H1 (cell line): ENCODE results near the gene RPS28.
A peak's percentile ranks its signal among the peaks of the same experiment; 100 is the strongest.

Experiments
- BRCA1 ChIP-seq: IDR thresholded peaks from 2 replicates; pipeline ENCODE4 v1.6.1; 2012; ENCODE audit warnings: low read depth, low read length, improper control_type of control experiment
- EP300 ChIP-seq, 2 experiments: IDR thresholded peaks; 1 replicate in 1 of 2; 2 replicates in 1 of 2; pipeline ENCODE4 v1.6.1; 2011 to 2012; ENCODE audit warnings: low read depth in 2 of 2, low read length in 2 of 2, mild to moderate bottlenecking in 2 of 2, borderline replicate concordance in 1 of 2, inconsistent platforms in 1 of 2, moderate library complexity in 1 of 2
- EZH2 ChIP-seq: fragments of 200-600 bp; sonication (generic); IDR thresholded peaks from 2 replicates; pipeline ENCODE4 v1.7.1; 2012; ENCODE audit warnings: low read depth, mild to moderate bottlenecking, moderate library complexity, low read length, inconsistent platforms; ENCODE audit not compliant: severe bottlenecking
- KDM4A ChIP-seq: IDR thresholded peaks from one replicate; pipeline ENCODE4 v1.7.1; 2012; ENCODE audit warnings: low read depth, mild to moderate bottlenecking, moderate library complexity, low read length, inconsistent platforms; ENCODE audit not compliant: severe bottlenecking
- MAFK ChIP-seq: IDR thresholded peaks from 2 replicates; pipeline ENCODE4 v1.6.1; 2012; ENCODE audit warnings: low read depth, mild to moderate bottlenecking, improper control_type of control experiment, low read length
- POLR2A ChIP-seq, 2 experiments: IDR thresholded peaks; 1 replicate in 1 of 2; 2 replicates in 1 of 2; pipeline ENCODE4 v1.6.1; 2011; ENCODE audit warnings: low read depth in 2 of 2, low read length in 2 of 2, mild to moderate bottlenecking in 2 of 2; ENCODE audit errors: control extremely low read depth in 1 of 2
- RBBP5 ChIP-seq: IDR thresholded peaks from 2 replicates; pipeline ENCODE4 v1.7.1; 2012; ENCODE audit warnings: low read depth, mild to moderate bottlenecking, inconsistent platforms, low read length, moderate library complexity, borderline replicate concordance
- RFX5 ChIP-seq: IDR thresholded peaks from 2 replicates; pipeline ENCODE4 v1.6.1; 2011; ENCODE audit warnings: low read depth, low read length, improper control_type of control experiment, borderline replicate concordance
- RNF2 ChIP-seq: fragments of 200-900, 300-1000 bp; sonication (generic); IDR thresholded peaks from 2 replicates; pipeline ENCODE4 v1.7.1; 2016; ENCODE audit warnings: borderline replicate concordance, low read depth, mild to moderate bottlenecking, antibody characterized with exemption, low read length; ENCODE audit not compliant: poor library complexity, severe bottlenecking; ENCODE audit errors: missing control alignments
- SRF ChIP-seq: IDR thresholded peaks from 2 replicates; pipeline ENCODE4 v1.6.1; 2011; ENCODE audit warnings: mild to moderate bottlenecking, low read depth, low read length, moderate library complexity
- TEAD4 ChIP-seq: IDR thresholded peaks from 2 replicates; pipeline ENCODE4 v1.6.1; 2012; ENCODE audit warnings: low read depth, low read length, inconsistent platforms, mixed read lengths
- TF ChIP-seq, protein P1 (sequence below), 3 experiments: IDR thresholded peaks; 1 replicate in 2 of 3; 2 replicates in 1 of 3; pipeline versions ENCODE4 v1.5.1 to v1.6.1; 2011; ENCODE audit warnings: low read length in 3 of 3, mild to moderate bottlenecking in 3 of 3, inconsistent platforms in 2 of 3, low read depth in 1 of 3, moderate library complexity in 1 of 3; ENCODE audit not compliant: insufficient read depth in 1 of 3; ENCODE audit errors: control extremely low read depth in 1 of 3
- TF ChIP-seq, protein P2 (sequence below): IDR thresholded peaks from 2 replicates; pipeline ENCODE4 v1.6.1; 2012; ENCODE audit warnings: inconsistent platforms
- TF ChIP-seq, protein P3 (sequence below): IDR thresholded peaks from 2 replicates; pipeline ENCODE4 v1.6.1; 2011; ENCODE audit warnings: low read length, improper control_type of control experiment

DNA sequence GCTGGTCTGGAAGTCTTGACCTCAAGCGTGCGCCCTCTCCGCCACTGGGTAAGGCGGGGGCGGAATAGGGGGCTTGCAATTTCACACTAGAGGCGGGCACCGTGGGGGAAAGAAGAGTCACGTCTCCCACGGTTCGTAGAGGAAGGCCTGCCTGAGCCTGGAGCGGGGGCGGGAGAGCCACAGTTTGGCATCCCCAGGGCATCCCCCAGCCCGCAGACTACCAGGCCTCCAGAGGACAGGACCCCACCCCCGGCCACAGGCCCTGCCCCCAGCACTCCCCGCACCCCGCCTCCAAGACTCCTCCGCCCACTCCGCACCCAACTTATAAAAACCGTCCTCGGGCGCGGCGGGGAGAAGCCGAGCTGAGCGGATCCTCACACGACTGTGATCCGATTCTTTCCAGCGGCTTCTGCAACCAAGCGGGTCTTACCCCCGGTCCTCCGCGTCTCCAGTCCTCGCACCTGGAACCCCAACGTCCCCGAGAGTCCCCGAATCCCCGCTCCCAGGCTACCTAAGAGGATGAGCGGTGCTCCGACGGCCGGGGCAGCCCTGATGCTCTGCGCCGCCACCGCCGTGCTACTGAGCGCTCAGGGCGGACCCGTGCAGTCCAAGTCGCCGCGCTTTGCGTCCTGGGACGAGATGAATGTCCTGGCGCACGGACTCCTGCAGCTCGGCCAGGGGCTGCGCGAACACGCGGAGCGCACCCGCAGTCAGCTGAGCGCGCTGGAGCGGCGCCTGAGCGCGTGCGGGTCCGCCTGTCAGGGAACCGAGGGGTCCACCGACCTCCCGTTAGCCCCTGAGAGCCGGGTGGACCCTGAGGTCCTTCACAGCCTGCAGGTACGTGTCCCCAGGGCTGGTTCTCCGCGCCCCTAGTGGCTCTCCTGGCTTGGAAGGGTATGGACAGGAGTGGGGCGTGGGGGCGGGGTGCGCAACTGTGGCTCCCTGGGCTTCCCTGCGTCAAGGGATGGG is 42.8 kb downstream of the RPS28 start, which contains the start of gene ANGPTL4:
- TF ChIP-seq, protein P1, sequence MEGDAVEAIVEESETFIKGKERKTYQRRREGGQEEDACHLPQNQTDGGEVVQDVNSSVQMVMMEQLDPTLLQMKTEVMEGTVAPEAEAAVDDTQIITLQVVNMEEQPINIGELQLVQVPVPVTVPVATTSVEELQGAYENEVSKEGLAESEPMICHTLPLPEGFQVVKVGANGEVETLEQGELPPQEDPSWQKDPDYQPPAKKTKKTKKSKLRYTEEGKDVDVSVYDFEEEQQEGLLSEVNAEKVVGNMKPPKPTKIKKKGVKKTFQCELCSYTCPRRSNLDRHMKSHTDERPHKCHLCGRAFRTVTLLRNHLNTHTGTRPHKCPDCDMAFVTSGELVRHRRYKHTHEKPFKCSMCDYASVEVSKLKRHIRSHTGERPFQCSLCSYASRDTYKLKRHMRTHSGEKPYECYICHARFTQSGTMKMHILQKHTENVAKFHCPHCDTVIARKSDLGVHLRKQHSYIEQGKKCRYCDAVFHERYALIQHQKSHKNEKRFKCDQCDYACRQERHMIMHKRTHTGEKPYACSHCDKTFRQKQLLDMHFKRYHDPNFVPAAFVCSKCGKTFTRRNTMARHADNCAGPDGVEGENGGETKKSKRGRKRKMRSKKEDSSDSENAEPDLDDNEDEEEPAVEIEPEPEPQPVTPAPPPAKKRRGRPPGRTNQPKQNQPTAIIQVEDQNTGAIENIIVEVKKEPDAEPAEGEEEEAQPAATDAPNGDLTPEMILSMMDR (IDR thresholded peaks at IDR 0.05; ENCODE audit: control extremely low read depth in 1 of 3, insufficient read depth in 1 of 3, low read depth in 1 of 3, low read length in 3 of 3), result peak in 1 of 3 experiments; percentile 11; a peak in 1 of 4 replicates
- TF ChIP-seq KDM4A (peak; percentile 69), POLR2A (IDR thresholded peaks at IDR 0.05; ENCODE audit: control extremely low read depth in 1 of 2, low read depth in 2 of 2, low read length in 2 of 2) (peak in 1 of 2 experiments; percentile 65; a peak in 2 of 3 replicates), SRF (no peak), BRCA1 (no peak), EZH2 (no peak), MAFK (no peak), TEAD4 (no peak), RFX5 (no peak), RBBP5 (no peak), RNF2 (no peak), EP300 (IDR thresholded peaks at IDR 0.05; ENCODE audit: borderline replicate concordance in 1 of 2, low read depth in 2 of 2, low read length in 2 of 2) (no peak)
- TF ChIP-seq, protein P2, sequence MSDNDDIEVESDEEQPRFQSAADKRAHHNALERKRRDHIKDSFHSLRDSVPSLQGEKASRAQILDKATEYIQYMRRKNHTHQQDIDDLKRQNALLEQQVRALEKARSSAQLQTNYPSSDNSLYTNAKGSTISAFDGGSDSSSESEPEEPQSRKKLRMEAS, result peak; percentile 66
- TF ChIP-seq, protein P3, sequence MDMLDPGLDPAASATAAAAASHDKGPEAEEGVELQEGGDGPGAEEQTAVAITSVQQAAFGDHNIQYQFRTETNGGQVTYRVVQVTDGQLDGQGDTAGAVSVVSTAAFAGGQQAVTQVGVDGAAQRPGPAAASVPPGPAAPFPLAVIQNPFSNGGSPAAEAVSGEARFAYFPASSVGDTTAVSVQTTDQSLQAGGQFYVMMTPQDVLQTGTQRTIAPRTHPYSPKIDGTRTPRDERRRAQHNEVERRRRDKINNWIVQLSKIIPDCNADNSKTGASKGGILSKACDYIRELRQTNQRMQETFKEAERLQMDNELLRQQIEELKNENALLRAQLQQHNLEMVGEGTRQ, result no peak
